Measurements from ENCODE around the gene CXorf58.

The CXorf58 gene

DNA sequence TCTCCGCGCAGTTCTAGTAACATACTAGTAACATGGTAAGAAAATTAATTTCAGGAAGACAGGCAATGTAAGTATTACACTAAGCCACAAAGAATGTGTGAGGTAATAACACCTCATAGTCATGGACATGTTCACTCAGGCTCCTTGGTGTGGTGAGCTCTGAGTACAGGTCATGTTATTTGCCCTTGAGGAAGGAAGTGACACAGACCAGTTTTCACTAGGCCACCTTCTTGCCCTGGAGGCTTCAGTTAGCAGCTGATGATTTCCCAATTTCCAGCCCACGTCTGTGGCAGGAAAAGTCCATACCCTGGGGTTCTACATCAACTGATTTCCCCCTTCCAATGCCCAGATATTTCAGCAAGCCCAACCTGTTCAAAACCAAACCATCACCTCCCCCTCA lies 6.7 kb upstream of the CXorf58 start:
- Histone ChIP-seq H3K9ac (ENCODE audit: low read depth, low read length) (no peak overlapping the region), H3K4me3 (ENCODE audit: low read depth, low read length) (no peak overlapping the region), H3K27me3 (ENCODE audit: control insufficient read depth, insufficient read depth, low read length) (no peaks in the 10 kb centered on the region), H3K9me3 (ENCODE audit: control insufficient read depth, insufficient read depth, low read length) (no peaks in the 10 kb centered on the region), H3K36me3 (ENCODE audit: control insufficient read depth, insufficient read depth, low read length) (no peaks in the 10 kb centered on the region), H3K27ac (ENCODE audit: low read depth, low read length) (no peak overlapping the region), H3K4me1 (ENCODE audit: control insufficient read depth, insufficient read depth, low read length) (peaks cover 38% of the 10 kb centered on the region)

DNA sequence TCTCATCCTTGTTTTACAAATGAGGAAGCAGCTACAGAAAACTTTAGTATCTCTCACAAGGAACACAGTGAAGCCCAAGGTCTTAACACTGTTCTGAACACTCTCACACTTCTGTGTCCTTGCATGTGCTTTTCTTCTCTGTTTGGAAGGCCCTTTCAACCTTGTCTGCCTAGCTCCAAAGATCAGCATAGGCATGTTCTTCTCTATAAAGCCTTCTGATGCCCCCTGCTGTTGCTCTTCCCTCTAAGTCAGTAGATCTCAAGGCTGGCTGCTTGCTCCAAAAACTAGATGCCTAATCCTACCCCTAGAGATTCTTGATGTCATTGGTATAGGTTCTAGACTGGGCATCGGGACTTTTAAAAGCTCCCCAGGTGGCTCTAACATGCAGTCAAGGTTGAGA lies 6.0 kb upstream of the CXorf58 start:
- H3K27me3 ChIP-seq (ENCODE audit: control insufficient read depth, insufficient read depth, low read length): no peaks in the 10 kb centered on the region
- no peak overlapping the region for H3K9ac ChIP-seq (ENCODE audit: low read depth, low read length)
- H3K4me3 ChIP-seq (ENCODE audit: low read depth, low read length): no peak overlapping the region
- H3K27ac ChIP-seq (ENCODE audit: low read depth, low read length): peak overlapping the region; percentile 31
- H3K9me3 ChIP-seq (ENCODE audit: control insufficient read depth, insufficient read depth, low read length): no peaks in the 10 kb centered on the region
- H3K36me3 ChIP-seq (ENCODE audit: control insufficient read depth, insufficient read depth, low read length): no peaks in the 10 kb centered on the region
- H3K4me1 ChIP-seq (ENCODE audit: control insufficient read depth, insufficient read depth, low read length): peaks cover 45% of the 10 kb centered on the region

DNA sequence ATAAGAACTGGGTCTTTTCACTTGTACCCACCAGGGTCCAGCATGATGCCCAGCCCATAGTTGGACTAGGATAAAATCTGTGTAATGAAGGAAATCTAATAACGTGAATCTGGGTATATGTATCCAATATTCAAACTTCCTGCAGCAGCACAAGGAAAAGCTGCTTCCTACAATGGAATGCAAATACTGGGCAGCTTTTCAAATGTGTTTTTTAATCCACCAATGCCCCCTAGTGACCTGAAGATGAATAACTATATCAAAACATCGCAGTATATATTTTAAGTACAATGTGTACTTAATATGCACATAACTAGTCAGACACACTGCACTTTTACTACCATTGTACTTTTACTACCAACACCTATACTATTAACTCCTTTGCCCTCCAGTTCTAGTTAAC lies 5.4 kb upstream of the CXorf58 start:
- Histone ChIP-seq H3K4me3 (ENCODE audit: low read depth, low read length) (no peak overlapping the region), H3K36me3 (ENCODE audit: control insufficient read depth, insufficient read depth, low read length) (no peaks in the 10 kb centered on the region), H3K9me3 (ENCODE audit: control insufficient read depth, insufficient read depth, low read length) (no peaks in the 10 kb centered on the region), H3K9ac (ENCODE audit: low read depth, low read length) (no peak overlapping the region), H3K4me1 (ENCODE audit: control insufficient read depth, insufficient read depth, low read length) (peaks cover 45% of the 10 kb centered on the region), H3K27ac (ENCODE audit: low read depth, low read length) (peak overlapping the region; percentile 31), H3K27me3 (ENCODE audit: control insufficient read depth, insufficient read depth, low read length) (no peaks in the 10 kb centered on the region)

DNA sequence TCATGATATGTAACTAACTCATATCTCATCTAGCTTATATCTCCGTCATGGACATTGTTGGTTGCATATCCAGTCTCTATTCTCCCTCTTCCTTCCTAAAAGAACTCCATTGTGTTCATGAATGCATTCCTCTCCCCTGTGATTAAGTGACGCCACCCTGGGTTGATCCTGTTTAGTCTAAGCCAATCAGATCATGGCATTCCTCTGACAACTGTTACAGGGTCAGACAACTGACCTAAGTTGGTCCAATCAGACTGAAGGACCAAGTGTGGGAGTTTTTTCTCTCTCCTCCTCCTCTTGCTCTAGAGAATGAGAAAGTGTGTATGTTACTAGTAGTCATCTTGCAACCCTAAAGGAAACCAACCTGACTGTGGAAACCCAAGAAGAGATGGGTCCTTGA lies 3.7 kb upstream of the CXorf58 start:
- Histone ChIP-seq H3K4me3 (ENCODE audit: low read depth, low read length) (no peak overlapping the region), H3K4me1 (ENCODE audit: control insufficient read depth, insufficient read depth, low read length) (peaks cover 43% of the 10 kb centered on the region), H3K36me3 (ENCODE audit: control insufficient read depth, insufficient read depth, low read length) (no peaks in the 10 kb centered on the region), H3K9me3 (ENCODE audit: control insufficient read depth, insufficient read depth, low read length) (no peaks in the 10 kb centered on the region), H3K9ac (ENCODE audit: low read depth, low read length) (no peak overlapping the region), H3K27ac (ENCODE audit: low read depth, low read length) (no peak overlapping the region), H3K27me3 (ENCODE audit: control insufficient read depth, insufficient read depth, low read length) (no peaks in the 10 kb centered on the region)

DNA sequence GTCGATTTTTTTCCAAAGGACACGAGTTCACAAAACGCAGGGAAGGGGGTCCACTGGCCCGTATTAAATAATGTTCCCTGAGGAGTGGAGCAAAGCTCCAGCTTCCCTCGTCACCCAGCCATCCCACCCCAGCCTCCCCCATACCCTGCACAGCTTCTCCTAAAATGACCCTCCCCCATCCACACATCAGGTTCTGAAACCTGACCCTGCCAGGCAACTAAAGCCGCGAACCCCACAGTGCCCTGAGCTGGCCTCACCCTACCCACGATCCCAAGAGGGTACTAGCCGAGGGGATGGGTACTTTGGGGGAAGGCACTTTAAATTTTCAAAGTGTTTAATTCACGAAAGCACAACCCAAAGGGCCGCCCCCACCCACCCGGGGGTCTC lies 702 bp upstream of the CXorf58 start:
- Histone ChIP-seq H3K27ac (ENCODE audit: low read depth, low read length) (peak overlapping the region; percentile 94), H3K9me3 (ENCODE audit: control insufficient read depth, insufficient read depth, low read length) (no peaks in the 10 kb centered on the region), H3K4me3 (ENCODE audit: low read depth, low read length) (peak overlapping the region; percentile 71)

DNA sequence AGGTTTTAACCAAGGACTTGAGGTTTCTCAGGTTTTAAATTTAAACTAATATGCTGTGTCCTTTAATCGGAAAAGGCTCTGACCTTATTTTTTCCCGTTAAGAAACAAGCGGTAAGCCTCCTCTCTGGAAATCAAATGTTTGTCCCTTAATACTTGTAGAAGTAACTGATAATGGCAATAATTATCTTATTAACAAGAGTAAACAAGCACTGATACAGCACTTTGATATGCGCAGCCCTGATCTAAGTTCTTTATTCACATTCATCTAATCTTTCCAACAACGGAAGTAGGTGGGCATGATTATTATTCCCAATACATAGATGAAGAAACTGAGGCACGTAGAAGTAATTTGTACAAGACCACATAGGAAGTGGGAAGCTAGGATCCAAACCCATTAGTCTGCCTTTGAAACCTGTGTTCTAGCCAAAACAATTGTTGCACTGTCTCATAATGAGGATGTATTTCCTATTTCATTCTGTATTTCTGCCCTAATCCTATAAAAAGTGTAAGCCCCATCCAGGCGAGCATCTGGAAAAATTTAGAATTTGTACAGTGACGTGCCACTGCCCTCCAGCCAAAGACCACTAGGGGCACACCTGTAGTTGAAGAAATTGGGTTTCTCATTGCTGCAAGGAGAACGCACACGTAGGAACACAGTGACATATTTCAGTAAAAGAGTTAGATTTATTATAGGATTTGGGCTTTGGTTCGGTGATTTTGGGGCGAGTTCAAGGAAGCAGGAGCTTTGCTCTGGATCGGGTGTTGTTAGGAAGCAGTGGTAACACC lies 606 bp downstream of the CXorf58 start:
- H3K36me3 ChIP-seq (ENCODE audit: control insufficient read depth, insufficient read depth, low read length): no peaks in the 10 kb centered on the region
- no peaks in the 10 kb centered on the region for H3K9me3 ChIP-seq (ENCODE audit: control insufficient read depth, insufficient read depth, low read length)
- peaks cover 11% of the 10 kb centered on the region; the same call in 1 of the 2 replicates for H3K4me1 ChIP-seq (ENCODE audit: control insufficient read depth, insufficient read depth, low read length)
- no peaks in the 10 kb centered on the region for H3K27me3 ChIP-seq (ENCODE audit: control insufficient read depth, insufficient read depth, low read length)
- H3K4me3 ChIP-seq (ENCODE audit: low read depth, low read length): peak overlapping the region; percentile 71
- peak overlapping the region; percentile 76 for H3K27ac ChIP-seq (ENCODE audit: low read depth, low read length)
- H3K9ac ChIP-seq (ENCODE audit: low read depth, low read length): peak overlapping the region; percentile 34; the same call in 1 of the 2 replicates

More for the DNA sequence above, 702 bp upstream of the CXorf58 start:
- H3K4me1 ChIP-seq (ENCODE audit: control insufficient read depth, insufficient read depth, low read length): peaks cover 14% of the 10 kb centered on the region
- H3K36me3 ChIP-seq (ENCODE audit: control insufficient read depth, insufficient read depth, low read length): no peaks in the 10 kb centered on the region
- no peaks in the 10 kb centered on the region for H3K27me3 ChIP-seq (ENCODE audit: control insufficient read depth, insufficient read depth, low read length)
- H3K9ac ChIP-seq (ENCODE audit: low read depth, low read length): peak overlapping the region; percentile 72

DNA sequence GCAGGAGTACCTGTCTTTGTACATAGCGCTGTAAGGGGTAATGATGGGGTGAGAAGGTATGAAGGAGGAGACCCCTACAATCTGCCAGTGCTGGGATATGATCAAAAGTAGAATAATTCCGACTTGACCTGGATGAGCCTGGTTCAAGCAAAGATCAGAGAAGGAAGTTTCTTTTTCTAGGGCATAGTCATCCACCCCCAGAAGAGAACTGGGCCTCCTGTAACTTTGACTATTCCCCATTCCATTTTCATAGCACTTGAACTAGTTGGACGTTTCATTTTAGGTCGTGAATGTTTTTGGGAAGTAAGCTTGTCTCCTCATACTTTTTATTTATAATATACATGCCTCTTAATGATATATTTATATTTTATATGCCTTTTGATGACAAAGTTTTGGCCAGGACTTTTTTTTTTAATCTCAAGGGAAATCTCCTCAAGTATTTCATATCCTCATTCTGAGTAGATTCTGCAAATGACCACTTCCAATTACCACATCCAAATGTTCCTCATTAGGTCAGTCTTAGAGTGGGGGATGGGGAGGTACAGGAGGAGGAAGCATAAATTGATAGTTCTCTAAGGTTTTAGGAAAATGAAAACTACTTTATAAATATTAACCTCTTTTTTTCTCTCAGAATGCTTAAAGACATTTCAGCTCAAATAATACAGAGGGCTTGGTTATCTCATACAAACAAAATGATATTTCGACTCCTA lies 3.5 kb downstream of the CXorf58 start:
- Histone ChIP-seq H3K4me3 (ENCODE audit: low read depth, low read length) (no peak overlapping the region), H3K9me3 (ENCODE audit: control insufficient read depth, insufficient read depth, low read length) (no peaks in the 10 kb centered on the region), H3K27me3 (ENCODE audit: control insufficient read depth, insufficient read depth, low read length) (no peaks in the 10 kb centered on the region), H3K4me1 (ENCODE audit: control insufficient read depth, insufficient read depth, low read length) (peaks cover 10% of the 10 kb centered on the region; the same call in 1 of the 2 replicates), H3K27ac (ENCODE audit: low read depth, low read length) (no peak overlapping the region), H3K9ac (ENCODE audit: low read depth, low read length) (no peak overlapping the region), H3K36me3 (ENCODE audit: control insufficient read depth, insufficient read depth, low read length) (no peaks in the 10 kb centered on the region)

DNA sequence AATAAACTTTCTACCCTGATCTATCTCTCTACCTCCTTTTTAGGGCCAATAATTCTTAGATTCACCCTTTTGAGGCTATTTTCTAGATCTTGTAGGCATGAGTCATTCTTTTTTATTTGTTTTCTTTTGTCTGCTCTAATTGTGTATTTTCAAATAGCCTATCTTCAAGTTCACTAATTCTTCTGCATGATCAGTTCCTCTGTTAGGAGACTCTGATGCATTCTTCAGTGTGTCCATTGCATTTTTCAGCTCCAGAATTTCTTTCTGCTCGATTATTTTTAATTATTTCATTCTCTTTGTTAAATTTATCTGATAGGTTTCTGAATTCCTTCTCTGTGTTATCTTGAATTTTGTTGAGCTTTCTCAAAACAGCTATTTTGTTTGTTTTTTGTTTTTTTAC lies 11.3 kb downstream of the CXorf58 start:
- no peak overlapping the region for H3K9ac ChIP-seq (ENCODE audit: low read depth, low read length)
- no peak overlapping the region for H3K27ac ChIP-seq (ENCODE audit: low read depth, low read length)
- H3K36me3 ChIP-seq (ENCODE audit: control insufficient read depth, insufficient read depth, low read length): no peaks in the 10 kb centered on the region
- H3K9me3 ChIP-seq (ENCODE audit: control insufficient read depth, insufficient read depth, low read length): no peaks in the 10 kb centered on the region
- H3K4me3 ChIP-seq (ENCODE audit: low read depth, low read length): no peak overlapping the region
- no peaks in the 10 kb centered on the region for H3K27me3 ChIP-seq (ENCODE audit: control insufficient read depth, insufficient read depth, low read length)
- H3K4me1 ChIP-seq (ENCODE audit: control insufficient read depth, insufficient read depth, low read length): peaks cover 4% of the 10 kb centered on the region; the same call in 1 of the 2 replicates

DNA sequence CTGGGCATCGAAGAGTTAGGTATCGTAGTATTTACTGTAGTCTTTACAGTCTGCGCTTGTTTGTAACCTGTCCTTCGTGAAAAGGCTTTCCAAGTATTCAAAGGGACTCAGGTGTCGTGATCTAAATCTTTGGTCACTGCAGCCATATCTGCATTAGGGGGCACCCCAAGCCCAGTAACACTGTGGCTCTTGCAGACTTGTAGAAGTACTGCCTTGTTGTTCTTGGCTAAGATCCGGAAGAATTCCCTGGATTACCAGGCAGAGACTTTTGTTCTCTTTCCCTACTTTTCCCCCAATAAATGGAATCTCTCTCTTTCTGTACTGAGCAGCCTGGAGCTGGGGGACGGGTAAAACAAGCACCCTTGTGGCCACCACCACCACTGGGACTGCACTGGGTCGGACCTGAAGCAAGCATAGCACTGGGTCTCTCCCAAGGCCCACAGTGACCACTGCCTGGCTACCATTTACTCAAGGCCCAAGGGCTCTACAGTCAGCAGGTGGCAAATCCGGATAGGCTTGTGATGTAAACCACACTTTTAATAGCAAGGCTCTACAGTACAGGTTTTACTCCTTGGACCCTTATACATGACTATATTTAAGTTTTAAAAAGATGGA lies 12.0 kb downstream of the CXorf58 start:
- no peak overlapping the region for H3K27ac ChIP-seq (ENCODE audit: low read depth, low read length)
- H3K9me3 ChIP-seq (ENCODE audit: control insufficient read depth, insufficient read depth, low read length): no peaks in the 10 kb centered on the region
- no peak overlapping the region for H3K4me3 ChIP-seq (ENCODE audit: low read depth, low read length)
- H3K27me3 ChIP-seq (ENCODE audit: control insufficient read depth, insufficient read depth, low read length): no peaks in the 10 kb centered on the region
- H3K4me1 ChIP-seq (ENCODE audit: control insufficient read depth, insufficient read depth, low read length): peaks cover 4% of the 10 kb centered on the region; the same call in 1 of the 2 replicates
- H3K36me3 ChIP-seq (ENCODE audit: control insufficient read depth, insufficient read depth, low read length): no peaks in the 10 kb centered on the region
- no peak overlapping the region; the same call in 1 of the 2 replicates for H3K9ac ChIP-seq (ENCODE audit: low read depth, low read length)

DNA sequence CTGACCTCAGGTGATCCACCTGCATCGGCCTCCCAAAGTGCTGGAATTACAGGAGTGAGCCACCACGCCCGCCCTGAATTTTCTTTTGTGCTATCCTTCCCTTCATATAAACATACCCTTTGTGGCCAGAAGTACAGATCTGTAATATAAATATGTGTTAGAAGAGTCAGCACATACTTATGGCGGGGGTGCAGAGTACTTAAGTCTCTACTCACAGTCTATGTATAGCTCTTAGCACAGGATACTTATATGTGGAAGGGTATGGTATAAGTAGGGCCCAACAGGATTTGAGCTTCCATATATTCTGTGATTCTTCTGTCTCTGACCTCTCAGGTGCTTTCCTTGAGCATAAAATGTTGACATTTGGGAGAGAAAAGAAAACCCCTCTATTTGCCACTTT lies 18.2 kb downstream of the CXorf58 start:
- Histone ChIP-seq H3K9ac (ENCODE audit: low read depth, low read length) (no peak overlapping the region), H3K4me3 (ENCODE audit: low read depth, low read length) (no peak overlapping the region), H3K36me3 (ENCODE audit: control insufficient read depth, insufficient read depth, low read length) (no peaks in the 10 kb centered on the region), H3K27ac (ENCODE audit: low read depth, low read length) (no peak overlapping the region), H3K4me1 (ENCODE audit: control insufficient read depth, insufficient read depth, low read length) (no peaks in the 10 kb centered on the region), H3K9me3 (ENCODE audit: control insufficient read depth, insufficient read depth, low read length) (no peaks in the 10 kb centered on the region), H3K27me3 (ENCODE audit: control insufficient read depth, insufficient read depth, low read length) (no peaks in the 10 kb centered on the region)

Measured in HUES48 (cell line).